ENCODE results near the gene KRTAP9-7. TPM values are rescaled to one million over a fixed set of nuclear protein-coding genes. Genes with fewer than 3 reads are reported as not detected.

The KRTAP9-7 gene
- polyA plus RNA-seq, 1 donor from 2014 or later = not detected

GRCh38 chr17:41263212-41263611 is 12.3 kb upstream of the KRTAP9-7 start:
- H3K27ac ChIP-seq (ENCODE audit: low read length) = no peak overlapping the region
- no peaks in the 10 kb centered on the region for H3K9me3 ChIP-seq (ENCODE audit: low read length)
- no peaks in the 10 kb centered on the region for H3K9me2 ChIP-seq (ENCODE audit: insufficient read depth, low read length)
- no peaks in the 10 kb centered on the region for H4K20me1 ChIP-seq (ENCODE audit: insufficient read depth)
- H3K27me3 ChIP-seq (ENCODE audit: insufficient read depth, low read depth, low read length) = no peaks in the 10 kb centered on the region
- no peak overlapping the region for H3K4me3 ChIP-seq (ENCODE audit: low read length)
- TF ChIP-seq EZH2 (IDR thresholded peaks at IDR 0.05; ENCODE audit: borderline replicate concordance, insufficient read depth, low read length, poor library complexity, severe bottlenecking) = no peak
- no peak for TF ChIP-seq RAD21 (conservative IDR thresholded peaks at IDR 0.05)
- no peak for TF ChIP-seq SMC3 (conservative IDR thresholded peaks at IDR 0.05; ENCODE audit: poor library complexity)
- no peak for TF ChIP-seq POLR2AphosphoS5 (IDR thresholded peaks at IDR 0.05)
- no peak for TF ChIP-seq EP300 (conservative IDR thresholded peaks at IDR 0.05; ENCODE audit: poor library complexity, severe bottlenecking)
- no peak for TF ChIP-seq TAF1 (IDR thresholded peaks at IDR 0.05; ENCODE audit: low read depth)
- no peak for TF ChIP-seq CTCF (IDR thresholded peaks at IDR 0.05; ENCODE audit: poor library complexity, severe bottlenecking)
- TF ChIP-seq MXI1 (conservative IDR thresholded peaks at IDR 0.05; ENCODE audit: poor library complexity, severe bottlenecking) = no peak
- TF ChIP-seq REST (IDR thresholded peaks at IDR 0.05; ENCODE audit: borderline replicate concordance) = no peak
- no peak overlapping the region for H2AFZ ChIP-seq (ENCODE audit: low read depth, low read length)
- H3K9ac ChIP-seq (ENCODE audit: low read length) = no peak overlapping the region
- H3F3A ChIP-seq (ENCODE audit: insufficient read depth, low read length, poor library complexity, severe bottlenecking) = no peaks in the 10 kb centered on the region
- H3K36me3 ChIP-seq (ENCODE audit: insufficient read depth, low read length) = no peaks in the 10 kb centered on the region
- H3K4me2 ChIP-seq (ENCODE audit: low read length) = no peak overlapping the region
- no peaks in the 10 kb centered on the region for H3K79me2 ChIP-seq (replicated peaks; ENCODE audit: insufficient read depth, low read length)

GRCh38 chr17:41264599-41264998 is 10.9 kb upstream of the KRTAP9-7 start:
- H3K4me3 ChIP-seq (ENCODE audit: low read length) = no peak overlapping the region

More at GRCh38 chr17:41264599-41264998, 10.9 kb upstream of the KRTAP9-7 start:
- H3K36me3 ChIP-seq (ENCODE audit: insufficient read depth, low read length) = no peaks in the 10 kb centered on the region
- no peaks in the 10 kb centered on the region for H3F3A ChIP-seq (ENCODE audit: insufficient read depth, low read length, poor library complexity, severe bottlenecking)
- H3K27me3 ChIP-seq (ENCODE audit: insufficient read depth, low read depth, low read length) = no peaks in the 10 kb centered on the region
- no peaks in the 10 kb centered on the region for H3K79me2 ChIP-seq (replicated peaks; ENCODE audit: insufficient read depth, low read length)
- no peaks in the 10 kb centered on the region for H3K9me2 ChIP-seq (ENCODE audit: insufficient read depth, low read length)
- no peak overlapping the region for H3K4me2 ChIP-seq (ENCODE audit: low read length)
- no peak overlapping the region for H3K27ac ChIP-seq (ENCODE audit: low read length)
- H4K20me1 ChIP-seq (ENCODE audit: insufficient read depth) = no peaks in the 10 kb centered on the region
- TF ChIP-seq POLR2AphosphoS5 (IDR thresholded peaks at IDR 0.05) = no peak
- TF ChIP-seq EP300 (conservative IDR thresholded peaks at IDR 0.05; ENCODE audit: poor library complexity, severe bottlenecking) = no peak
- TF ChIP-seq EZH2 (IDR thresholded peaks at IDR 0.05; ENCODE audit: borderline replicate concordance, insufficient read depth, low read length, poor library complexity, severe bottlenecking) = no peak
- TF ChIP-seq TAF1 (IDR thresholded peaks at IDR 0.05; ENCODE audit: low read depth) = no peak
- no peak for TF ChIP-seq REST (IDR thresholded peaks at IDR 0.05; ENCODE audit: borderline replicate concordance)
- no peak overlapping the region for H2AFZ ChIP-seq (ENCODE audit: low read depth, low read length)
- H3K9ac ChIP-seq (ENCODE audit: low read length) = no peak overlapping the region
- no peaks in the 10 kb centered on the region for H3K9me3 ChIP-seq (ENCODE audit: low read length)
